HCT116 (cell line): ENCODE measurements around the gene CTU2. TPM values are rescaled to one million over a fixed set of nuclear protein-coding genes. Genes with fewer than 3 reads are reported as not detected.
A peak's percentile ranks its signal among the peaks of the same experiment; 100 is the strongest.

Experiments
- ATAC-seq: fragments of 200-7000 bp; cut with Tn5 transposase; 2 replicates; pipeline ENCODE4 v1.9.1; 2020; ENCODE audit warnings: mild to moderate bottlenecking, moderate library complexity
- BruUV-seq: library from RNA; stranded (reverse); fragments of 400-500 nt; replicated peaks from 2 replicates; lab custom pipeline; 2021; lab: Mats Ljungman, UMichigan
- CTCF ChIA-PET: fragments of 300-600 bp; sonication (Branson Sonifier 250); formaldehyde crosslinking; loops from one replicate; lab custom pipeline; 2021; ENCODE audit warnings: antibody characterized with exemption; lab: Charles Lee
- POLR2A ChIA-PET: fragments of 300-600, 350-600 bp; sonication (Branson Sonifier 250); formaldehyde crosslinking; loops from one replicate; lab custom pipeline; 2021; ENCODE audit warnings: antibody characterized with exemption; lab: Charles Lee
- RAD21 ChIA-PET, 2 experiments: fragments of 300-600 bp; sonication (Branson Sonifier 250); formaldehyde crosslinking; loops; one replicate each; lab custom pipeline; 2023; ENCODE audit warnings: low total read pairs in 2 of 2; ENCODE audit not compliant: uncharacterized antibody in 2 of 2, unreplicated experiment in 2 of 2, low non-redundant PET in 1 of 2; lab: Charles Lee
- DNase-seq: peaks from one replicate; pipeline ENCODE4 v3.0.0-alpha.2; 2010; ENCODE audit warnings: low read depth, low spot score
- H2AFZ ChIP-seq: fragments of 200-600 bp; shearing (Covaris generic), sonication (generic); 2 replicates; pipeline ENCODE4 v1.6.1; 2017; ENCODE audit warnings: low read depth, mixed run types, mixed read lengths, antibody characterized with exemption, low read length; ENCODE audit not compliant: poor library complexity, severe bottlenecking
- H3K27ac ChIP-seq: 2 replicates; pipeline ENCODE4 v1.5.1; 2012; ENCODE audit warnings: low read depth, low read length
- H3K27me3 ChIP-seq: fragments of 200-600 bp; sonication (generic); 2 replicates; pipeline ENCODE4 v1.6.1; 2016; ENCODE audit warnings: mixed run types, low read length, mixed read lengths; ENCODE audit not compliant: insufficient read depth
- H3K36me3 ChIP-seq, 2 experiments: fragments of 200-500 bp in 1 of 2; fragments of 200-600 bp in 1 of 2; sonication (Bioruptor generic) in 1 of 2; sonication (generic) in 1 of 2; 2 replicates each; pipeline versions ENCODE4 v1.5.1 to v1.6.1; 2014 to 2016; ENCODE audit warnings: low read length in 2 of 2, inconsistent platforms in 1 of 2, mixed read lengths in 1 of 2, mixed run types in 1 of 2; ENCODE audit not compliant: insufficient read depth in 2 of 2, control insufficient read depth in 1 of 2
- H3K4me1 ChIP-seq, 2 experiments: fragments of 200-600 bp in 1 of 2; sonication (generic) in 1 of 2; 2 replicates each; pipeline versions ENCODE4 v1.5.1 to v1.6.1; 2012 to 2017; ENCODE audit warnings: low read length in 2 of 2, inconsistent platforms in 1 of 2, mild to moderate bottlenecking in 1 of 2, mixed read lengths in 1 of 2, mixed run types in 1 of 2, moderate library complexity in 1 of 2; ENCODE audit not compliant: insufficient read depth in 2 of 2, control insufficient read depth in 1 of 2
- H3K4me2 ChIP-seq: fragments of 200-600 bp; sonication (generic); 2 replicates; pipeline ENCODE4 v1.6.1; 2017; ENCODE audit warnings: mixed run types, low read length, mixed read lengths
- H3K4me3 ChIP-seq, 2 experiments: fragments of 200-600 bp in 1 of 2; sonication (generic) in 1 of 2; replicated peaks in 1 of 2; 2 replicates each; pipeline ENCODE4 v1.5.1; 2011 to 2016; ENCODE audit warnings: low read length in 2 of 2, control low read depth in 1 of 2, low read depth in 1 of 2, mild to moderate bottlenecking in 1 of 2, mixed read lengths in 1 of 2, mixed run types in 1 of 2
- H3K79me2 ChIP-seq: fragments of 200-600 bp; sonication (generic); 2 replicates; pipeline ENCODE4 v1.6.1; 2017; ENCODE audit warnings: mild to moderate bottlenecking, mixed run types, low read length, moderate library complexity, mixed read lengths; ENCODE audit not compliant: insufficient read depth
- H3K9ac ChIP-seq: fragments of 200-600 bp; sonication (generic); 2 replicates; pipeline ENCODE4 v1.6.1; 2016; ENCODE audit warnings: low read length, mixed read lengths
- H3K9me2 ChIP-seq: fragments of 200-600 bp; sonication (generic), shearing (Covaris generic); 2 replicates; pipeline ENCODE4 v1.6.1; 2017; ENCODE audit warnings: mixed run types, mild to moderate bottlenecking, moderate library complexity; ENCODE audit not compliant: insufficient read depth
- H3K9me3 ChIP-seq, 2 experiments: fragments of 200-500 bp in 1 of 2; fragments of 200-600 bp in 1 of 2; sonication (Bioruptor generic) in 1 of 2; sonication (generic) in 1 of 2; 2 replicates each; pipeline ENCODE4 v1.6.1; 2014 to 2017; ENCODE audit warnings: low read length in 2 of 2, mixed read lengths in 2 of 2, inconsistent platforms in 1 of 2, low read depth in 1 of 2, mild to moderate bottlenecking in 1 of 2, mixed run types in 1 of 2, moderate library complexity in 1 of 2; ENCODE audit not compliant: control insufficient read depth in 1 of 2, insufficient read depth in 1 of 2
- H4K20me1 ChIP-seq: fragments of 200-600 bp; sonication (generic), shearing (Covaris generic); 2 replicates; pipeline ENCODE4 v1.6.1; 2017; ENCODE audit warnings: mixed run types, mild to moderate bottlenecking, moderate library complexity; ENCODE audit not compliant: insufficient read depth
- ATF3 ChIP-seq: IDR thresholded peaks from 2 replicates; pipeline ENCODE4 v1.6.1; 2012
- CBX3 ChIP-seq: IDR thresholded peaks from 2 replicates; pipeline ENCODE4 v1.6.1; 2012; ENCODE audit warnings: low read depth
- CEBPB ChIP-seq: IDR thresholded peaks from 2 replicates; pipeline ENCODE4 v1.6.1; 2012; ENCODE audit warnings: low read depth
- EGR1 ChIP-seq: IDR thresholded peaks from 2 replicates; pipeline ENCODE4 v1.6.1; 2012; ENCODE audit warnings: low read depth
- ELF1 ChIP-seq: IDR thresholded peaks from 2 replicates; pipeline ENCODE4 v1.6.1; 2012; ENCODE audit warnings: low read depth, borderline replicate concordance
- EZH2 ChIP-seq: fragments of 200-600 bp; sonication (generic); IDR thresholded peaks from 2 replicates; pipeline ENCODE4 v1.6.1; 2017; ENCODE audit warnings: antibody characterized with exemption, mixed run types
- EZH2phosphoT487 ChIP-seq: fragments of 200-600 bp; IDR thresholded peaks from 2 replicates; pipeline ENCODE4 v1.6.1; 2018; ENCODE audit warnings: antibody characterized with exemption, borderline replicate concordance
- JUND ChIP-seq: IDR thresholded peaks from 2 replicates; pipeline ENCODE4 v1.6.1; 2012
- MAX ChIP-seq: IDR thresholded peaks from 2 replicates; pipeline ENCODE4 v1.6.1; 2012
- POLR2A ChIP-seq: IDR thresholded peaks from 2 replicates; pipeline ENCODE4 v1.7.0; 2011; ENCODE audit warnings: borderline replicate concordance; ENCODE audit not compliant: insufficient read depth, insufficient read length; ENCODE audit errors: extremely low read depth
- POLR2AphosphoS5 ChIP-seq: IDR thresholded peaks from 2 replicates; pipeline ENCODE4 v1.6.1; 2011; ENCODE audit warnings: mild to moderate bottlenecking, low read depth, low read length, moderate library complexity
- RAD21 ChIP-seq: IDR thresholded peaks from 2 replicates; pipeline ENCODE4 v1.6.1; 2012; ENCODE audit warnings: low read depth, mild to moderate bottlenecking
- REST ChIP-seq: IDR thresholded peaks from 2 replicates; pipeline ENCODE4 v1.6.1; 2012; ENCODE audit warnings: low read depth
- SIN3A ChIP-seq: IDR thresholded peaks from 2 replicates; pipeline ENCODE4 v1.6.1; 2012; ENCODE audit warnings: low read depth
- SP1 ChIP-seq: IDR thresholded peaks from 2 replicates; pipeline ENCODE4 v1.6.1; 2012; ENCODE audit warnings: low read depth
- TCF7L2 ChIP-seq: IDR thresholded peaks from 2 replicates; pipeline ENCODE4 v1.7.0; 2011; ENCODE audit warnings: borderline replicate concordance, inconsistent platforms; ENCODE audit not compliant: insufficient read depth, insufficient read length; ENCODE audit errors: extremely low read depth
- ZBTB33 ChIP-seq: IDR thresholded peaks from 2 replicates; pipeline ENCODE4 v1.6.1; 2011; ENCODE audit warnings: mild to moderate bottlenecking, low read length, moderate library complexity; ENCODE audit not compliant: insufficient replicate concordance; ENCODE audit errors: extremely low read depth
- ZFX ChIP-seq: fragments of 450-650 bp; IDR thresholded peaks from 2 replicates; pipeline ENCODE4 v1.6.1; 2017
- ZNF274 ChIP-seq: fragments of 200-500 bp; sonication (Bioruptor generic); IDR thresholded peaks from 2 replicates; pipeline ENCODE4 v1.6.1; 2014; ENCODE audit warnings: mild to moderate bottlenecking, low read depth, low read length, inconsistent platforms
- intact Hi-C: fragments of 100-400 bp; cut with micrococcal nuclease; formaldehyde crosslinking; loops from 2 replicates; pipeline ENCODE4 v1.10.0; 2022
- total RNA-seq: library from RNA; stranded (reverse); gene quantifications from one replicate; pipeline ENCODE4 v1.2.1, GENCODE V29; 2021; ENCODE audit not compliant: unreplicated experiment

CTU2 gene
- total RNA-seq, 1 experiment from 2014 or later = 71.3 TPM

- no peak for TF ChIP-seq ZNF274
- TF ChIP-seq SP1 = no peak
- no peak for TF ChIP-seq ZBTB33
- no peak for TF ChIP-seq SIN3A
- no peak for TF ChIP-seq TCF7L2
- TF ChIP-seq POLR2AphosphoS5 = no peak
- no peak for TF ChIP-seq ELF1
- TF ChIP-seq EZH2phosphoT487 = no peak
These were observed 19.1 kb upstream of the CTU2 start (continued) for GRCh38 chr16:88687254-88687576.

- ChIA-PET RAD21 (no interaction called here), POLR2A (no interaction called here), CTCF (interaction anchor here (0.6 to 1.6 kb wide), 3 partner anchors 15 to 98 kb away, joined by 3 to 5 read pairs (median 3); no protein-coding TSS in a partner anchor)
- Histone ChIP-seq H3K4me3 (no peak overlapping the region), H3K9ac (no peak overlapping the region), H3K36me3 (no peaks in the 10 kb centered on the region), H3K9me3 (no peaks in the 10 kb centered on the region), H3K27me3 (no peaks in the 10 kb centered on the region), H3K4me1 (peaks cover 25 to 38% of the 10 kb centered on the region in 2 experiments), H3K79me2 (no peaks in the 10 kb centered on the region), H4K20me1 (no peaks in the 10 kb centered on the region), H3K4me2 (peak overlapping the region; percentile 46), H2AFZ (no peak overlapping the region), H3K27ac (no peak overlapping the region), H3K9me2 (no peaks in the 10 kb centered on the region)
- intact Hi-C loops = no loop called here
- ATAC-seq = no peak
- TF ChIP-seq MAX (no peak), POLR2AphosphoS5 (no peak), EGR1 (no peak), CEBPB (no peak), POLR2A (no peak), ZFX (no peak), SP1 (no peak), CBX3 (no peak), ZNF274 (no peak), EZH2 (no peak), REST (no peak), RAD21 (no peak), JUND (no peak), ATF3 (no peak), ELF1 (no peak), EZH2phosphoT487 (no peak), TCF7L2 (no peak)
- no TSS peak for BruUV-seq
- no peak for DNase-seq
These were observed 18.7 kb upstream of the CTU2 start for GRCh38 chr16:88687676-88688012.
